H9 (cell line): ENCODE data around the gene CYSLTR1. TPM values are rescaled to one million over a fixed set of nuclear protein-coding genes. Genes with fewer than 3 reads are reported as not detected.

Experiments used
- DNase-seq: peaks from one replicate; pipeline ENCODE4 v3.0.0-alpha.2; 2017
- H2AFZ ChIP-seq: one replicate; pipeline ENCODE4 v1.6.1; 2013; ENCODE audit warnings: mild to moderate bottlenecking, low read length, control low read depth, moderate library complexity
- H2AK5ac ChIP-seq: 2 replicates; pipeline ENCODE4 v1.6.1; 2013; ENCODE audit warnings: low read length, control low read depth, mixed read lengths; ENCODE audit not compliant: insufficient read length
- H2BK120ac ChIP-seq: one replicate; pipeline ENCODE4 v1.6.1; 2013; ENCODE audit warnings: low read depth, mild to moderate bottlenecking, low read length, control low read depth, inconsistent platforms; ENCODE audit not compliant: poor library complexity, severe bottlenecking
- H2BK12ac ChIP-seq: 2 replicates; pipeline ENCODE4 v1.6.1; 2013; ENCODE audit warnings: low read length, control low read depth, mixed read lengths, low read depth; ENCODE audit not compliant: insufficient read length
- H2BK15ac ChIP-seq: 2 replicates; pipeline ENCODE4 v1.6.1; 2013; ENCODE audit warnings: low read depth, low read length, control low read depth
- H2BK20ac ChIP-seq: one replicate; pipeline ENCODE4 v1.6.1; 2013; ENCODE audit warnings: low read depth, mild to moderate bottlenecking, low read length, control low read depth, inconsistent platforms; ENCODE audit not compliant: poor library complexity, severe bottlenecking
- H2BK5ac ChIP-seq: 2 replicates; pipeline ENCODE4 v1.6.1; 2013; ENCODE audit warnings: low read length, control low read depth, mixed read lengths; ENCODE audit not compliant: insufficient read length
- H3K14ac ChIP-seq: 2 replicates; pipeline ENCODE4 v1.6.1; 2013; ENCODE audit warnings: low read length, control low read depth; ENCODE audit not compliant: insufficient read depth
- H3K18ac ChIP-seq: 2 replicates; pipeline ENCODE4 v1.6.1; 2013; ENCODE audit warnings: low read depth, mild to moderate bottlenecking, mixed read lengths, low read length, control low read depth; ENCODE audit not compliant: insufficient read length
- H3K23ac ChIP-seq: 2 replicates; pipeline ENCODE4 v1.6.1; 2013; ENCODE audit warnings: low read length, control low read depth, mixed read lengths, low read depth; ENCODE audit not compliant: insufficient read length
- H3K23me2 ChIP-seq: 2 replicates; pipeline ENCODE4 v1.6.1; 2013; ENCODE audit warnings: low read depth, mild to moderate bottlenecking, mixed read lengths, low read length, control low read depth; ENCODE audit not compliant: insufficient read length, poor library complexity, severe bottlenecking
- H3K27ac ChIP-seq: 2 replicates; pipeline ENCODE4 v1.5.1; 2013; ENCODE audit warnings: low read length, control low read depth, mixed read lengths, low read depth; ENCODE audit not compliant: insufficient read length
- H3K27me3 ChIP-seq: 2 replicates; pipeline ENCODE4 v1.6.1; 2013; ENCODE audit warnings: low read length, control low read depth, inconsistent platforms; ENCODE audit not compliant: insufficient read depth
- H3K4ac ChIP-seq: 2 replicates; pipeline ENCODE4 v1.6.1; 2013; ENCODE audit warnings: low read depth, mild to moderate bottlenecking, control low read depth, inconsistent platforms, low read length, moderate library complexity
- H3K4me1 ChIP-seq: 2 replicates; pipeline ENCODE4 v1.6.1; 2013; ENCODE audit warnings: low read length, control low read depth, inconsistent platforms; ENCODE audit not compliant: insufficient read depth
- H3K4me2 ChIP-seq: 2 replicates; pipeline ENCODE4 v1.6.1; 2013; ENCODE audit warnings: low read length, control low read depth, mixed read lengths; ENCODE audit not compliant: insufficient read length, insufficient read depth
- H3K56ac ChIP-seq: 2 replicates; pipeline ENCODE4 v1.6.1; 2013; ENCODE audit warnings: low read depth, mild to moderate bottlenecking, mixed read lengths, low read length, control low read depth; ENCODE audit not compliant: insufficient read length
- H3K79me1 ChIP-seq: 2 replicates; pipeline ENCODE4 v1.6.1; 2013; ENCODE audit warnings: low read depth, mild to moderate bottlenecking, moderate library complexity, low read length, control low read depth, inconsistent platforms; ENCODE audit not compliant: insufficient read depth, poor library complexity, severe bottlenecking
- H3K79me2 ChIP-seq: 2 replicates; pipeline ENCODE4 v1.6.1; 2013; ENCODE audit warnings: low read length, control low read depth, inconsistent platforms; ENCODE audit not compliant: insufficient read depth
- H3K9ac ChIP-seq: 2 replicates; pipeline ENCODE4 v1.6.1; 2013; ENCODE audit warnings: low read length, control low read depth, mixed read lengths; ENCODE audit not compliant: insufficient read length; ENCODE audit errors: extremely low read depth
- H3K9me3 ChIP-seq: one replicate; pipeline ENCODE4 v1.6.1; 2013; ENCODE audit warnings: low read depth, low read length, inconsistent platforms; ENCODE audit not compliant: control insufficient read depth
- H3T11ph ChIP-seq: one replicate; pipeline ENCODE4 v1.6.1; 2013; ENCODE audit warnings: mild to moderate bottlenecking, low read length, control low read depth, inconsistent platforms
- H4K20me1 ChIP-seq: one replicate; pipeline ENCODE4 v1.6.1; 2013; ENCODE audit not compliant: control insufficient read depth, insufficient read length, insufficient read depth
- H4K5ac ChIP-seq: 2 replicates; pipeline ENCODE4 v1.6.1; 2013; ENCODE audit warnings: low read depth, mild to moderate bottlenecking, mixed read lengths, low read length, control low read depth; ENCODE audit not compliant: insufficient read length
- H4K8ac ChIP-seq: replicated peaks from 2 replicates; pipeline ENCODE4 v1.6.1; 2013; ENCODE audit warnings: low read length, control low read depth, mixed read lengths, low read depth; ENCODE audit not compliant: insufficient read length
- H4K91ac ChIP-seq: 2 replicates; pipeline ENCODE4 v1.6.1; 2013; ENCODE audit warnings: low read depth, mild to moderate bottlenecking, moderate library complexity, mixed read lengths, low read length, control low read depth; ENCODE audit not compliant: insufficient read length
- H3K27ac Mint-ChIP-seq, 3 experiments: 2 replicates in 2 of 3; 3 replicates in 1 of 3; pipeline ENCODE4 v1.8.0; 2020 to 2021; ENCODE audit warnings: mixed read lengths in 3 of 3, mild to moderate bottlenecking in 1 of 3, moderate library complexity in 1 of 3
- H3K27me3 Mint-ChIP-seq: 2 replicates; pipeline ENCODE4 v1.8.0; 2021; ENCODE audit warnings: low read depth, mild to moderate bottlenecking, moderate library complexity, mixed read lengths
- H3K36me3 Mint-ChIP-seq, 3 experiments: 2 replicates in 2 of 3; 3 replicates in 1 of 3; pipeline ENCODE4 v1.8.0; 2020 to 2021; ENCODE audit warnings: low read depth in 3 of 3, mixed read lengths in 3 of 3; ENCODE audit not compliant: insufficient read depth in 1 of 3
- H3K4me1 Mint-ChIP-seq, 2 experiments: 2 replicates each; pipeline ENCODE4 v1.8.0; 2020; ENCODE audit warnings: mixed read lengths in 2 of 2
- H3K4me3 Mint-ChIP-seq, 2 experiments: 2 replicates in 1 of 2; 3 replicates in 1 of 2; pipeline ENCODE4 v1.8.0; 2020 to 2021; ENCODE audit warnings: mild to moderate bottlenecking in 2 of 2, mixed read lengths in 2 of 2, moderate library complexity in 1 of 2
- H3K9me3 Mint-ChIP-seq, 2 experiments: 2 replicates in 1 of 2; 3 replicates in 1 of 2; pipeline ENCODE4 v1.8.0; 2020; ENCODE audit warnings: mild to moderate bottlenecking in 2 of 2, mixed read lengths in 2 of 2, moderate library complexity in 1 of 2
- WGBS: extraction: QIAGEN DNeasy Blood & Tissue Kit; methylation state at CpG from one replicate; pipeline ENCODE4 v1.1.7; 2013; ENCODE audit warnings: missing lambda C conversion rate, low lambda C conversion rate, mixed read lengths; ENCODE audit not compliant: insufficient read length; ENCODE audit errors: extremely low coverage; 5-methylcytosine and 5-hydroxymethylcytosine counted together
- total RNA-seq: library from RNA; stranded (reverse); gene quantifications from 2 replicates; pipeline ENCODE4 v1.2.1, GENCODE V29; 2021
- TF ChIP-seq, protein P1 (sequence below): fragments of 200-600 bp; sonication (generic); conservative IDR thresholded peaks from 3 replicates; pipeline ENCODE4 v1.8.0; 2021; ENCODE audit warnings: antibody characterized with exemption, mild to moderate bottlenecking

CYSLTR1 gene
- total RNA-seq, 1 experiment from 2014 or later, result not detected

DNA sequence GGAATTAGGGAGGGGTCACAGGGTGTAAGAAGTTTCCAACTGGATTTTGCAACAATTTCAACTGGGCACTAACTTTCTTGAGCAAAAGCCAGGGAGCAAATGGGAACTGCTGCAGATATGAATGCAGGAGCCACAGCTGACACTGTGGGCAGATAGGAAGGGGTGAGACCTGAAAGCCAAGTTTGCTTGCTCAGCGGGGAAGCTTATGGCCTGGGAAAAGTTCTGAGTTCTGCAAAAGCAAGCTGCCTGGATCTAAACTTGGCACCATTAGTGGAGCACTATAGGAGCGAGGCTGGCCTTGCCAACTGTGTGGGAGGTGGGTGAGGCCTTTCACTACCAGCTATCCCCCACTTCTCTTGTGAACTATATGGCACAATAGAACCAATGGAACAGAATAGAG is 11.1 kb downstream of the CYSLTR1 start:
- Mint-ChIP-seq H3K27me3 (no peaks in the 10 kb centered on the region), H3K9me3 (peaks cover 67 to 69% of the 10 kb centered on the region in 2 experiments), H3K27ac (no peak overlapping the region), H3K4me1 (no peaks in the 10 kb centered on the region), H3K4me3 (no peak overlapping the region), H3K36me3 (peaks cover 0 to 3% (median 2%) of the 10 kb centered on the region in 3 experiments; a peak in 5 of 7 replicates)
- Histone ChIP-seq H4K91ac (no peak overlapping the region), H3K14ac (no peak overlapping the region), H2BK12ac (no peak overlapping the region), H3K4me1 (no peaks in the 10 kb centered on the region), H2AFZ (no peak overlapping the region), H2AK5ac (no peak overlapping the region), H3K9ac (no peak overlapping the region), H2BK5ac (no peak overlapping the region), H3K9me3 (peaks cover 11% of the 10 kb centered on the region), H4K8ac (no peak overlapping the region), H3K4ac (no peak overlapping the region), H3K79me1 (no peaks in the 10 kb centered on the region), H2BK20ac (no peak overlapping the region), H3K27ac (no peak overlapping the region), H3K23me2 (no peaks in the 10 kb centered on the region), H3K79me2 (no peaks in the 10 kb centered on the region), H4K5ac (no peak overlapping the region), H2BK15ac (no peak overlapping the region), H2BK120ac (no peak overlapping the region), H3T11ph (no peak overlapping the region), H3K23ac (no peak overlapping the region), H3K18ac (no peak overlapping the region), H3K4me2 (no peak overlapping the region), H3K56ac (no peak overlapping the region), H4K20me1 (no peaks in the 10 kb centered on the region), H3K27me3 (no peaks in the 10 kb centered on the region)
- no peak for DNase-seq
- no CpG with 5 or more reads among the region's 2 CpGs for WGBS
- TF ChIP-seq, protein P1, sequence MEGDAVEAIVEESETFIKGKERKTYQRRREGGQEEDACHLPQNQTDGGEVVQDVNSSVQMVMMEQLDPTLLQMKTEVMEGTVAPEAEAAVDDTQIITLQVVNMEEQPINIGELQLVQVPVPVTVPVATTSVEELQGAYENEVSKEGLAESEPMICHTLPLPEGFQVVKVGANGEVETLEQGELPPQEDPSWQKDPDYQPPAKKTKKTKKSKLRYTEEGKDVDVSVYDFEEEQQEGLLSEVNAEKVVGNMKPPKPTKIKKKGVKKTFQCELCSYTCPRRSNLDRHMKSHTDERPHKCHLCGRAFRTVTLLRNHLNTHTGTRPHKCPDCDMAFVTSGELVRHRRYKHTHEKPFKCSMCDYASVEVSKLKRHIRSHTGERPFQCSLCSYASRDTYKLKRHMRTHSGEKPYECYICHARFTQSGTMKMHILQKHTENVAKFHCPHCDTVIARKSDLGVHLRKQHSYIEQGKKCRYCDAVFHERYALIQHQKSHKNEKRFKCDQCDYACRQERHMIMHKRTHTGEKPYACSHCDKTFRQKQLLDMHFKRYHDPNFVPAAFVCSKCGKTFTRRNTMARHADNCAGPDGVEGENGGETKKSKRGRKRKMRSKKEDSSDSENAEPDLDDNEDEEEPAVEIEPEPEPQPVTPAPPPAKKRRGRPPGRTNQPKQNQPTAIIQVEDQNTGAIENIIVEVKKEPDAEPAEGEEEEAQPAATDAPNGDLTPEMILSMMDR, result no peak
